ENCODE measurements around the gene EPB41L2.
"Not testable (repeated sequence)": the region's sequence is repeated elsewhere in the genome, so short reads cannot be mapped to it uniquely, and the experiment has no call there.

The EPB41L2 gene

DNA sequence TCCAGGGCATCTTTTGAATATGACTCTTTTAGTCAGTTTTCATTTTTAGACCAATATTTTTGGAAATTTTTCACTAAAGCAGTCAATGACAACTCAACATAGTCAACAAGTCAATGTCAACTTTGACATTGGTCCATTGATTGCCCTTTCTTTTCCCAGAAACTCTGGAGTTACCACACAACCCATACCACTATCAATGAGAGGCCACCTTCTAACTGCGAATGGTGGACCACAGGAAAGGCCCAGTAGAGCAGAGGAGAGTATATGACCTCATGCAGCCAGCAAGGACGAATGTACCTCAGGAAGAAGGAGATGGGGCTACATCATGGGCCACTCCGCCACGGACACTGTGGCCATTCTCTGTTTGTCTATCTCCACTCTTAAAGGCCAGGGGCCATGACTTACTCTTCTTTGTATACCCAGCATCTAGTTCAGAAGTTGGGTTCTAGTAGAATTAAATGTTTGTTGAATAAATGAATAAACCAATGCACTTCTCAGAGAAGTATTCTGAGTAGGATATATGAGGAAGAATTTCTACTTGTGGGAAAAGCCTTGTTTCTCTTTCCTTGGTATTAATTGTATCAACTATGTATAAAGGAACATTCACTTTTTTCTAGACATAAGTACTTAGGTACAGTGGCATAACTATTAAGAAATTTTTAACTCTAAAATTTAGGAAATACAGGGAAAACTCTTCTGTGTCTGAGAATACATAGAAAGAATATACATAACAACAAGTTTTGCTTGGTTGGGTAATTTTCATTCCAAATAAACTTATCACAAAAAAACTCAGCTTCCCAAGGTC, 236.4 kb downstream of the EPB41L2 start:
- ATAC-seq (replicated peaks) = no peak
- Mint-ChIP-seq H3K27ac (no peak overlapping the region), H3K27me3 (no peaks in the 10 kb centered on the region), H3K4me1 (no peaks in the 10 kb centered on the region), H3K9me3 (no peaks in the 10 kb centered on the region), H3K36me3 (peaks cover 0 to 9% of the 10 kb centered on the region in 2 donors), H3K4me3 (no peak overlapping the region)
- no peak for DNase-seq

DNA sequence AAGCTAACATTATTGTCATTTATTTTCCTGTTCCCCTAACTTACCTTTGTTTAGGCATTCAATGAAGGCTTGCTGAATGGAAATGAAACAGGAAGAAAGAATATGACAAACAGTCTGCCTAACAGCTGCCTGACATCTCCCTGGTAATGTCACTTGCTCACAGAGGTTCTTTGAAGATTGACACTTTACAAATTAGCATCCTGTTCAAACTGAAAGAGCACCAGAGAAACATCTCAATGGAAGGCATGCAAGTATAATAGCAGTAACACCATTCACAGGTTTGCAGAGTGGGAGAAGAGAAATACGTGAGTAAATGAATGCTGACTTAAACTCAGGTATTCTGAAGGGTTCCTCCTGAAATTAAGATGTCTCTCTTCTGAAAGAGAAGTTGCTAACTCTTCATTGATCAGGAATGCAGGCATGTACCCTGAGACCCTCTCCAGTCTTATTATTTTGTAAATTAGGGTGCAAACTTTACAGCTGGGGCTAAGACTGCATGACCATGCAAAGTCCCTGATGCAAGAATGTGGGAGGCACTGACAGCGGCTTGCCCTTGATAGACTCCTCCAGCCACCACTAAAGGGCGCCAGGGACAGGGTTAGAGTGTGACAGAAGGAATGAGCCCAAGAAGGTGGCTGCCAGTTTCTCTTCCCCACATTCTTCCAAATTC, 237.1 kb downstream of the EPB41L2 start:
- H3K27me3 Mint-ChIP-seq = no peaks in the 10 kb centered on the region
- no peaks in the 10 kb centered on the region for H3K4me1 Mint-ChIP-seq
- no peak for DNase-seq
- peak in 1 of 2 donors; percentile 50 for ATAC-seq (replicated peaks)
- H3K4me3 Mint-ChIP-seq = no peak overlapping the region
- peaks cover 0 to 4% of the 10 kb centered on the region in 2 donors for H3K36me3 Mint-ChIP-seq
- H3K27ac Mint-ChIP-seq = no peak overlapping the region
- peaks cover 0 to 2% of the 10 kb centered on the region in 2 donors for H3K9me3 Mint-ChIP-seq

GRCh38 chr6:130824978-130825694, 237.9 kb downstream of the EPB41L2 start:
- Mint-ChIP-seq H3K4me3 (no peak overlapping the region), H3K4me1 (no peaks in the 10 kb centered on the region), H3K9me3 (peaks cover 0 to 2% of the 10 kb centered on the region in 2 donors), H3K27me3 (no peaks in the 10 kb centered on the region), H3K27ac (no peak overlapping the region), H3K36me3 (peaks cover 0 to 3% of the 10 kb centered on the region in 2 donors)
- ATAC-seq (replicated peaks) (no peak), DNase-seq (no peak)

DNA sequence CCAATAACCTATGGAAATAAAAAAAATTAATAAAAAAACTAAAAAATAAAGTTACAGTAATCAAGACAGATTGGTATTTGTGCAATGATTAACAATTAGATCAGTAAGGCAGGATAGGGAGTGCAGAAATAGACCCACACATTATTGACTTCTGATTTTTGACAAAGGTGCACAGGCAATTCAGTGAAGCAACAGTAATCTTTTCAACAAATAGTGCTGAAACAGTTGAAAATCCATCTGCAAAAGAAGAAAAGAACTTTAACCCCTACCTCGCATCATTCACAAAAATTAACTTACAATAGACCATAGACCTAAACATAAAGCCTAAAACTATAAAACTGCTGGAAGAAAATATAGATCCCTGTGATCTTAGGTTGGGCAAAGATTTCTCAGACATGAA, 240.3 kb downstream of the EPB41L2 start:
- DNase-seq (no peak), ATAC-seq (replicated peaks) (no peak)
- H3K36me3 Mint-ChIP-seq = peaks cover 3 to 4% of the 10 kb centered on the region in 2 donors
- H3K27me3 Mint-ChIP-seq = no peaks in the 10 kb centered on the region
- H3K4me1 Mint-ChIP-seq = no peaks in the 10 kb centered on the region
- H3K27ac Mint-ChIP-seq = no peak overlapping the region
- peaks cover 0 to 5% of the 10 kb centered on the region in 2 donors for H3K9me3 Mint-ChIP-seq
- H3K4me3 Mint-ChIP-seq = no peak overlapping the region

- no peak overlapping the region for H3K4me3 Mint-ChIP-seq
- no peak for DNase-seq
- no peaks in the 10 kb centered on the region for H3K27me3 Mint-ChIP-seq
- ATAC-seq (replicated peaks) = no peak
- no peak overlapping the region for H3K27ac Mint-ChIP-seq
- no peaks in the 10 kb centered on the region for H3K4me1 Mint-ChIP-seq
- peaks cover 6 to 8% of the 10 kb centered on the region in 2 donors for H3K9me3 Mint-ChIP-seq
- peaks cover 9 to 12% of the 10 kb centered on the region in 2 donors for H3K36me3 Mint-ChIP-seq
Measured at GRCh38 chr6:130815200-130816071, 247.6 kb downstream of the EPB41L2 start.

GRCh38 chr6:130814506-130814905, 248.5 kb downstream of the EPB41L2 start:
- peaks cover 6 to 8% of the 10 kb centered on the region in 2 donors for H3K9me3 Mint-ChIP-seq
- DNase-seq (no peak), ATAC-seq (replicated peaks) (no peak)
- peaks cover 9 to 12% of the 10 kb centered on the region in 2 donors for H3K36me3 Mint-ChIP-seq
- H3K27ac Mint-ChIP-seq = no peak overlapping the region
- H3K4me3 Mint-ChIP-seq = no peak overlapping the region
- H3K4me1 Mint-ChIP-seq = no peaks in the 10 kb centered on the region
- no peaks in the 10 kb centered on the region for H3K27me3 Mint-ChIP-seq

- H3K27me3 Mint-ChIP-seq = no peaks in the 10 kb centered on the region
Measured at GRCh38 chr6:130811932-130812331, 251.1 kb downstream of the EPB41L2 start.

GRCh38 chr6:130810307-130811030, 252.6 kb downstream of the EPB41L2 start:
- Mint-ChIP-seq H3K4me3 (no peak overlapping the region), H3K9me3 (peaks cover 0 to 2% of the 10 kb centered on the region in 2 donors), H3K36me3 (no peaks in the 10 kb centered on the region), H3K27ac (no peak overlapping the region), H3K4me1 (no peaks in the 10 kb centered on the region), H3K27me3 (no peaks in the 10 kb centered on the region)
- DNase-seq = no peak
- ATAC-seq (replicated peaks) = no peak

More at GRCh38 chr6:130811932-130812331, 251.1 kb downstream of the EPB41L2 start:
- DNase-seq (no peak), ATAC-seq (replicated peaks) (no peak)
- Mint-ChIP-seq H3K4me1 (no peaks in the 10 kb centered on the region), H3K36me3 (peaks cover under 1 to 2% of the 10 kb centered on the region in 2 donors), H3K27ac (no peak overlapping the region), H3K9me3 (peaks cover 0 to 2% of the 10 kb centered on the region in 2 donors), H3K4me3 (no peak overlapping the region)

DNA sequence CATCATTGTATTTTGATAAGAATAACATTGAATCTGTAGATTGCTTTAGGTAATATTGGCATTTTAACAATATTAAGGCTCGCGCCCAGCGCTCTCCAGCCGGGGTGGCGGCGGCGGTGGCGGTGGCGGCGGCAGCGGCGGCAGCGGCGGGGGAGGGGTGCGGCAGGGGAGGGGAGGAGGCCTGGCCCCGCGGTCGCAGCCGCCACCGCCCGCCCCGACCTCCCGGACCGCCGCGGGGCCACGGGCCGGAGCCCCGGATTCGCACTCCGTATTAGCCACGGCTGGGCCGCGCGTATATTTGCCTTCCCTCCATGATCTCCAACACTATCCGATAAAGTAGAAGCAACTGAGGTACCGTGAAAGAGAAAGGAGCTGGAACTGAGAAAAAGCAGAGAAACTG, 261.7 kb downstream of the EPB41L2 start:
- not testable (repeated sequence) for H3K4me3 Mint-ChIP-seq; ATAC-seq (replicated peaks); H3K27me3 Mint-ChIP-seq; H3K36me3 Mint-ChIP-seq; H3K9me3 Mint-ChIP-seq; H3K27ac Mint-ChIP-seq; H3K4me1 Mint-ChIP-seq; DNase-seq

- DNase-seq (no peak), ATAC-seq (replicated peaks) (no peak)
- Mint-ChIP-seq H3K27me3 (no peaks in the 10 kb centered on the region), H3K4me1 (peaks cover 4 to 6% of the 10 kb centered on the region in 2 donors), H3K4me3 (no peak overlapping the region), H3K36me3 (no peaks in the 10 kb centered on the region), H3K27ac (no peak overlapping the region), H3K9me3 (peaks cover 4 to 6% of the 10 kb centered on the region in 2 donors)
Measured at GRCh38 chr6:130797061-130797460, 266.0 kb downstream of the EPB41L2 start.

DNA sequence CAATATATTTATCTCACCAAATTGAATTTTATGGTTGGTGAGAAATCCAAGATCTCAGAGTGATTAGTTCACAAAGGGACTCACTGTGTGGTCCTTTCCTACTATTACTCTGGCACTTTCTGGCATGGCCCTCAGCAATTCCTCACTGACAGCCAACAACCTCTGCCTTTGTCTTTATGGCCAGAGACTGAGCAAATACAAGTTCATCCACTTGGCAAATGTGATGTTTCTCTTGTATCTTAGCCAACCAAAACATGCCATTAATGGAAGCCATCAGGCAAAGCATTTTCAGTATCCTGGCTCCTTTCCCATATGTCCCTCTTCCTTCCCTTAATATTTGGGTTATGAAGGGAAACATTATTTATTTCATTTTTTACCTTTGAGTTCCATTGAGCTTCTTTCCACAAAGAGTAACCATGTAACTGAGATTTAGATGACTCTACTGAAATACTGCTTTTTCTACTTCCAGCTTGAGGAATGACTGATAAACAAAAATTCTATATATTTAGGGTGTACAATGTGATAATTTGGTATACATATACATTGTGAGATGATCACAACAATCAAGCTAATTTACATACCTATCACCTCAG, 266.6 kb downstream of the EPB41L2 start:
- Mint-ChIP-seq H3K9me3 (peaks cover 4 to 6% of the 10 kb centered on the region in 2 donors), H3K4me3 (no peak overlapping the region), H3K4me1 (peaks cover 4 to 6% of the 10 kb centered on the region in 2 donors), H3K27me3 (no peaks in the 10 kb centered on the region), H3K36me3 (no peaks in the 10 kb centered on the region), H3K27ac (no peak overlapping the region)
- DNase-seq = no peak
- ATAC-seq (replicated peaks) = no peak

GRCh38 chr6:130794738-130795137, 268.3 kb downstream of the EPB41L2 start:
- H3K27ac Mint-ChIP-seq = no peak overlapping the region
- H3K36me3 Mint-ChIP-seq = no peaks in the 10 kb centered on the region
- ATAC-seq (replicated peaks) (no peak), DNase-seq (no peak)
- no peak overlapping the region for H3K4me3 Mint-ChIP-seq
- no peaks in the 10 kb centered on the region for H3K27me3 Mint-ChIP-seq
- H3K4me1 Mint-ChIP-seq = peaks cover 4 to 6% of the 10 kb centered on the region in 2 donors
- H3K9me3 Mint-ChIP-seq = peaks cover 1 to 6% of the 10 kb centered on the region in 2 donors

Data from stimulated activated naive B cell treated with anti-CD40 and anti-IgM and Interleukin-4, amounts not matched to agents 10 μg/mL and 1 μg/mL and 100 μg/mL, for 72 hours (primary cell).